ENCODE results near the gene IGF2BP1. TPM values are rescaled to one million over a fixed set of nuclear protein-coding genes. Genes with fewer than 3 reads are reported as not detected.

IGF2BP1 gene
- total and polyA plus RNA-seq, 7 donors, result 0.14 to 0.36 (median 0.20) TPM; not detected in 4

GRCh38 chr17:48996722-48997102 lies 473 bp upstream of the IGF2BP1 start:
- 2 to 4% methylated on average over 23 of the region's 23 CpGs for WGBS, 2 donors

GRCh38 chr17:48997827-48998586 lies 822 bp downstream of the IGF2BP1 start:
- TF ChIP-seq POLR2AphosphoS5 (IDR thresholded peaks at IDR 0.05) (no peak), CTCF (IDR thresholded peaks at IDR 0.05) (no peak), EP300 (IDR thresholded peaks at IDR 0.05) (no peak), POLR2A (IDR thresholded peaks at IDR 0.05) (no peak)
- intact Hi-C loops (cut with DNase I), result loop anchor here (10.0 kb wide), 1 partner anchor 383 kb away; the partner anchor contains the start of genes HOXB7 and HOXB8
- whole genome bisulfite sequencing, 2 donors, result 2 to 3% methylated on average over 63 of the region's 63 CpGs
- no peak overlapping the region for H3K27ac ChIP-seq
- no peaks in the 10 kb centered on the region for H3K36me3 ChIP-seq
- peak overlapping the region in 2 of 4 donors; percentile 9 to 15 for H3K4me3 ChIP-seq
- peaks cover 0 to 31% (median 27%) of the 10 kb centered on the region in 4 donors for H3K4me1 ChIP-seq
- DNase-seq, result no peak
- peaks cover 71 to 100% (median 99%) of the 10 kb centered on the region in 3 donors for H3K27me3 ChIP-seq
- no peaks in the 10 kb centered on the region for H3K9me3 ChIP-seq

More at GRCh38 chr17:48996722-48997102, 473 bp upstream of the IGF2BP1 start:
- no peak overlapping the region for H3K4me3 ChIP-seq
- DNase-seq, result no peak
- peaks cover 0 to 3% (median 0%) of the 10 kb centered on the region in 4 donors for H3K9me3 ChIP-seq
- TF ChIP-seq POLR2A (IDR thresholded peaks at IDR 0.05), result no peak
- TF ChIP-seq EP300 (IDR thresholded peaks at IDR 0.05), result no peak
- no peak for TF ChIP-seq POLR2AphosphoS5 (IDR thresholded peaks at IDR 0.05)
- no peak for TF ChIP-seq CTCF (IDR thresholded peaks at IDR 0.05)
- peaks cover 0 to 31% (median 27%) of the 10 kb centered on the region in 4 donors for H3K4me1 ChIP-seq
- H3K27ac ChIP-seq, result no peak overlapping the region
- intact Hi-C loops (cut with DNase I), result loop anchor here (10.0 kb wide), 1 partner anchor 382 kb away; the partner anchor contains the start of genes HOXB7 and HOXB8
- H3K27me3 ChIP-seq, result peaks cover 70 to 100% (median 99%) of the 10 kb centered on the region in 3 donors
- H3K36me3 ChIP-seq, result no peaks in the 10 kb centered on the region

- TF ChIP-seq POLR2AphosphoS5 (IDR thresholded peaks at IDR 0.05) (peak; percentile 18 to 77 (median 59)), CTCF (IDR thresholded peaks at IDR 0.05) (no peak), EP300 (IDR thresholded peaks at IDR 0.05) (no peak), POLR2A (IDR thresholded peaks at IDR 0.05) (no peak)
- H3K36me3 ChIP-seq, result no peaks in the 10 kb centered on the region
- intact Hi-C loops (cut with DNase I), result loop anchor here (10.0 kb wide), 1 partner anchor 384 kb away; the partner anchor contains the start of genes HOXB7 and HOXB8
- peaks cover 76 to 100% (median 99%) of the 10 kb centered on the region in 3 donors for H3K27me3 ChIP-seq
- H3K4me3 ChIP-seq, result no peak overlapping the region
- no peak for DNase-seq
- peaks cover 0 to 31% (median 27%) of the 10 kb centered on the region in 4 donors for H3K4me1 ChIP-seq
- WGBS, 2 donors, result 7 to 9% methylated on average over 25 of the region's 25 CpGs
- H3K9me3 ChIP-seq, result no peaks in the 10 kb centered on the region
- H3K27ac ChIP-seq, result no peak overlapping the region
Observed at GRCh38 chr17:48998587-48999440, 1.6 kb downstream of the IGF2BP1 start.

- WGBS, 2 donors, result 23 to 53% methylated on average over 1 of the region's 1 CpG
- H3K4me3 ChIP-seq, result no peak overlapping the region
- no peak for DNase-seq
- TF ChIP-seq POLR2A (IDR thresholded peaks at IDR 0.05), result no peak
- no peak for TF ChIP-seq CTCF (IDR thresholded peaks at IDR 0.05)
- no peak for TF ChIP-seq POLR2AphosphoS5 (IDR thresholded peaks at IDR 0.05)
- no peak for TF ChIP-seq EP300 (IDR thresholded peaks at IDR 0.05)
- H3K27me3 ChIP-seq, result peaks cover 71 to 100% (median 96%) of the 10 kb centered on the region in 3 donors
- H3K36me3 ChIP-seq, result no peaks in the 10 kb centered on the region
- H3K4me1 ChIP-seq, result peaks cover 0 to 26% (median 23%) of the 10 kb centered on the region in 4 donors
- H3K27ac ChIP-seq, result no peak overlapping the region
- H3K9me3 ChIP-seq, result no peaks in the 10 kb centered on the region
- intact Hi-C loops (cut with DNase I), result no loop called here
Observed at GRCh38 chr17:49000943-49001342, 3.8 kb downstream of the IGF2BP1 start.

Data from sigmoid colon (tissue), 7 donors.